ENCODE results near the gene LIPE.

Gene LIPE

GRCh38 chr19:42411581-42412178 is 15.5 kb downstream of the LIPE start:
- DNase-seq (ENCODE audit: low read depth): no peak

- no peak for DNase-seq (ENCODE audit: low read depth)
These were observed 16.8 kb downstream of the LIPE start for GRCh38 chr19:42410371-42410770.

GRCh38 chr19:42409477-42409876 is 17.7 kb downstream of the LIPE start:
- DNase-seq (ENCODE audit: low read depth): no peak

GRCh38 chr19:42407816-42408175 is 19.4 kb downstream of the LIPE start:
- no peak for DNase-seq (ENCODE audit: low read depth)

- DNase-seq (ENCODE audit: low read depth): no peak
These were observed 19.9 kb downstream of the LIPE start for GRCh38 chr19:42407085-42407815.

GRCh38 chr19:42406111-42406510 is 21.1 kb downstream of the LIPE start:
- no peak for DNase-seq (ENCODE audit: low read depth)

- DNase-seq (ENCODE audit: low read depth): no peak
These were observed 23.6 kb downstream of the LIPE start for GRCh38 chr19:42403586-42403985.

GRCh38 chr19:42402376-42403116 is 24.6 kb downstream of the LIPE start:
- no peak for DNase-seq (ENCODE audit: low read depth)

GRCh38 chr19:42401365-42402303 is 25.6 kb downstream of the LIPE start:
- peak; percentile 65 for DNase-seq (ENCODE audit: low read depth)

GRCh38 chr19:42400404-42400803 is 26.8 kb downstream of the LIPE start:
- no peak for DNase-seq (ENCODE audit: low read depth)

GRCh38 chr19:42397263-42398166 is 29.7 kb downstream of the LIPE start:
- DNase-seq (ENCODE audit: low read depth): no peak

GRCh38 chr19:42396381-42397262 is 30.6 kb downstream of the LIPE start:
- DNase-seq (ENCODE audit: low read depth): peak; percentile 88

GRCh38 chr19:42394751-42395150 is 32.4 kb downstream of the LIPE start:
- DNase-seq (ENCODE audit: low read depth): no peak

GRCh38 chr19:42392165-42392564 is 35.0 kb downstream of the LIPE start:
- no peak for DNase-seq (ENCODE audit: low read depth)

GRCh38 chr19:42389899-42390298 is 37.3 kb downstream of the LIPE start, which contains the start of gene CNFN:
CNFN (minus strand) TSS chr19:42390297; CDS start chr19:42389037, 1,260 bp downstream.
- DNase-seq (ENCODE audit: low read depth): no peak

GRCh38 chr19:42388851-42389489 is 38.2 kb downstream of the LIPE start:
- no peak for DNase-seq (ENCODE audit: low read depth)

GRCh38 chr19:42386974-42387707 is 40.0 kb downstream of the LIPE start:
- peak; percentile 45 for DNase-seq (ENCODE audit: low read depth)

GRCh38 chr19:42380155-42380554 is 47.0 kb downstream of the LIPE start:
- DNase-seq (ENCODE audit: low read depth): no peak
